Activated B cell treated with CpG ODN at 0.5 μM for 24 hours (primary cell): ENCODE results near the gene ACTR3C. TPM values are rescaled to one million over a fixed set of nuclear protein-coding genes. Genes with fewer than 3 reads are reported as not detected.

Source experiments
- ATAC-seq: fragments of 200-7000 bp; cut with Tn5 transposase; one replicate; pipeline ENCODE4 v1.10.0; 2021; ENCODE audit warnings: low read depth, mild to moderate bottlenecking, moderate library complexity
- CTCF ChIA-PET: fragments of 350-600 bp; sonication (Branson Sonifier 250); formaldehyde crosslinking; loops from one replicate; lab custom pipeline; 2021; ENCODE audit warnings: antibody characterized with exemption; lab: Charles Lee
- POLR2A ChIA-PET: fragments of 350-600 bp; sonication (Branson Sonifier 250); formaldehyde crosslinking; loops from one replicate; lab custom pipeline; 2021; ENCODE audit warnings: antibody characterized with exemption; lab: Charles Lee
- DNase-seq: peaks from one replicate; pipeline ENCODE4 v3.0.0; 2022
- H3K27ac Mint-ChIP-seq: one replicate; pipeline ENCODE4 v1.8.0; 2020; ENCODE audit warnings: mixed read lengths
- H3K27me3 Mint-ChIP-seq: one replicate; pipeline ENCODE4 v1.8.0; 2021; ENCODE audit warnings: mixed read lengths
- H3K36me3 Mint-ChIP-seq: one replicate; pipeline ENCODE4 v1.8.0; 2021; ENCODE audit warnings: low read depth, mixed read lengths
- H3K4me1 Mint-ChIP-seq: one replicate; pipeline ENCODE4 v1.8.0; 2021; ENCODE audit warnings: mixed read lengths
- H3K4me3 Mint-ChIP-seq: one replicate; pipeline ENCODE4 v1.8.0; 2020; ENCODE audit warnings: mild to moderate bottlenecking, mixed read lengths
- H3K9me3 Mint-ChIP-seq: one replicate; pipeline ENCODE4 v1.8.0; 2020; ENCODE audit warnings: mixed read lengths
- CTCF ChIP-seq: fragments of 200-600 bp; IDR thresholded peaks from one replicate; pipeline ENCODE4 v1.8.0; 2022; ENCODE audit warnings: antibody characterized with exemption, mild to moderate bottlenecking
- intact Hi-C: fragments of 100-400 bp; cut with micrococcal nuclease; formaldehyde crosslinking; loops from one replicate; pipeline ENCODE4 v1.15.1; 2024
- total RNA-seq: library from RNA; stranded (reverse); gene quantifications from 2 replicates; pipeline ENCODE4 v1.2.3, GENCODE V29; 2022

The ACTR3C gene
- total RNA-seq, 1 donor from 2014 or later: 14.3 TPM

GRCh38 chr7:150345012-150345411 is 21.7 kb upstream of the ACTR3C start:
- ChIA-PET CTCF (no interaction called here), POLR2A (no interaction called here)
- H3K27ac Mint-ChIP-seq: no peak overlapping the region

GRCh38 chr7:150344299-150344698 is 21.0 kb upstream of the ACTR3C start:
- H3K27me3 Mint-ChIP-seq: peaks cover 34% of the 10 kb centered on the region
- no peak for TF ChIP-seq CTCF
- intact Hi-C loops: no loop called here

More at GRCh38 chr7:150345012-150345411, 21.7 kb upstream of the ACTR3C start:
- intact Hi-C loops: no loop called here
- no peaks in the 10 kb centered on the region for H3K36me3 Mint-ChIP-seq
- H3K27me3 Mint-ChIP-seq: peaks cover 27% of the 10 kb centered on the region
- no peak overlapping the region for H3K4me3 Mint-ChIP-seq
- H3K9me3 Mint-ChIP-seq: peaks cover 4% of the 10 kb centered on the region
- ATAC-seq (no peak), DNase-seq (no peak)
- no peak for TF ChIP-seq CTCF
- peaks cover 12% of the 10 kb centered on the region for H3K4me1 Mint-ChIP-seq

GRCh38 chr7:150343225-150343624 is 19.9 kb upstream of the ACTR3C start:
- no peak overlapping the region for H3K27ac Mint-ChIP-seq
- H3K27me3 Mint-ChIP-seq: peaks cover 34% of the 10 kb centered on the region

More at GRCh38 chr7:150344299-150344698, 21.0 kb upstream of the ACTR3C start:
- Mint-ChIP-seq H3K9me3 (peaks cover 4% of the 10 kb centered on the region), H3K27ac (no peak overlapping the region), H3K4me3 (no peak overlapping the region), H3K36me3 (no peaks in the 10 kb centered on the region), H3K4me1 (peaks cover 19% of the 10 kb centered on the region)
- POLR2A ChIA-PET: no interaction called here
- DNase-seq: no peak
- ATAC-seq: no peak
- CTCF ChIA-PET: no interaction called here

GRCh38 chr7:150342121-150342408 is 18.7 kb upstream of the ACTR3C start:
- CTCF ChIA-PET: no interaction called here
- DNase-seq: no peak
- POLR2A ChIA-PET: no interaction called here
- peak overlapping the region; percentile 24 for H3K4me3 Mint-ChIP-seq
- intact Hi-C loops: no loop called here
- peaks cover 32% of the 10 kb centered on the region for H3K27me3 Mint-ChIP-seq
- no peak for ATAC-seq
- H3K27ac Mint-ChIP-seq: no peak overlapping the region
- H3K4me1 Mint-ChIP-seq: peaks cover 23% of the 10 kb centered on the region
- H3K36me3 Mint-ChIP-seq: peaks cover 7% of the 10 kb centered on the region
- peaks cover 4% of the 10 kb centered on the region for H3K9me3 Mint-ChIP-seq
- TF ChIP-seq CTCF: no peak

More at GRCh38 chr7:150343225-150343624, 19.9 kb upstream of the ACTR3C start:
- CTCF ChIA-PET: no interaction called here
- POLR2A ChIA-PET: no interaction called here
- H3K36me3 Mint-ChIP-seq: no peaks in the 10 kb centered on the region
- H3K9me3 Mint-ChIP-seq: peaks cover 4% of the 10 kb centered on the region
- intact Hi-C loops: no loop called here
- DNase-seq: no peak
- H3K4me1 Mint-ChIP-seq: peaks cover 23% of the 10 kb centered on the region
- no peak overlapping the region for H3K4me3 Mint-ChIP-seq
- no peak for ATAC-seq
- no peak for TF ChIP-seq CTCF

GRCh38 chr7:150341263-150342120 is 18.1 kb upstream of the ACTR3C start, which contains the start of gene RARRES2:
Gene RARRES2, minus strand, starts transcription at chr7:150341629. Its CDS starts 1,020 bp downstream, at chr7:150340609.
- Mint-ChIP-seq H3K9me3 (peaks cover 4% of the 10 kb centered on the region), H3K4me3 (peak within 1 kb of the TSS; percentile 63), H3K27ac (no peak within 1 kb of the TSS), H3K4me1 (peaks cover 23% of the 10 kb centered on the region), H3K27me3 (peaks cover 30% of the 10 kb centered on the region), H3K36me3 (peaks cover 7% of the 10 kb centered on the region)
- no peak for TF ChIP-seq CTCF
- intact Hi-C loops: no loop called here
- ChIA-PET POLR2A (no interaction called here), CTCF (no interaction called here)
- no peak for DNase-seq
- ATAC-seq: no peak
